DLD1 (cell line): Measurements from ENCODE around the gene GRM4.
"Not testable (repeated sequence)": the region's sequence is repeated elsewhere in the genome, so short reads cannot be mapped to it uniquely, and the experiment has no call there.

Experiments used
- in situ Hi-C: cut with HindIII; loops from 2 replicates; pipeline ENCODE4 v1.10.0; 2017; ENCODE audit warnings: low sequenced_read_pairs

The GRM4 gene

GRCh38 chr6:34146021-34146782 lies at the start of gene GRM4:
TSS of gene GRM4 (minus strand) at chr6:34146087. CDS start at chr6:34133496, 12,591 bp downstream.
- in situ Hi-C loops: loop anchor here (10.0 kb wide), 1 partner anchor 381 kb away; no protein-coding TSS in a partner anchor

- in situ Hi-C loops: no loop called here
Observed at GRCh38 chr6:34194772-34195171, 48.9 kb upstream of the GRM4 start.

GRCh38 chr6:34190504-34191122 lies 44.7 kb upstream of the GRM4 start:
- in situ Hi-C loops: no loop called here

- in situ Hi-C loops: no loop called here
Observed at GRCh38 chr6:34189806-34190503, 44.1 kb upstream of the GRM4 start.

- in situ Hi-C loops: not testable (repeated sequence)
Observed at GRCh38 chr6:34184726-34185125, 38.8 kb upstream of the GRM4 start.

GRCh38 chr6:34182751-34183531 lies 37.1 kb upstream of the GRM4 start:
- in situ Hi-C loops: no loop called here

GRCh38 chr6:34181908-34182307 lies 36.0 kb upstream of the GRM4 start:
- in situ Hi-C loops: no loop called here

GRCh38 chr6:34179106-34179720 lies 33.3 kb upstream of the GRM4 start:
- in situ Hi-C loops: no loop called here

- in situ Hi-C loops: no loop called here
Observed at GRCh38 chr6:34178357-34179105, 32.6 kb upstream of the GRM4 start.

- in situ Hi-C loops: no loop called here
Observed at GRCh38 chr6:34177181-34177591, 31.3 kb upstream of the GRM4 start.

GRCh38 chr6:34176261-34177031 lies 30.6 kb upstream of the GRM4 start:
- in situ Hi-C loops: no loop called here

GRCh38 chr6:34174846-34175399 lies 29.0 kb upstream of the GRM4 start:
- in situ Hi-C loops: no loop called here

GRCh38 chr6:34172961-34173775 lies 27.3 kb upstream of the GRM4 start:
- in situ Hi-C loops: no loop called here

- in situ Hi-C loops: no loop called here
Observed at GRCh38 chr6:34170346-34170745, 24.5 kb upstream of the GRM4 start.

GRCh38 chr6:34169897-34170296 lies 24.0 kb upstream of the GRM4 start:
- in situ Hi-C loops: no loop called here

GRCh38 chr6:34161857-34162515 lies 16.1 kb upstream of the GRM4 start:
- in situ Hi-C loops: no loop called here

GRCh38 chr6:34159844-34160243 lies 14.0 kb upstream of the GRM4 start:
- in situ Hi-C loops: no loop called here
